Inflammatory macrophage (primary cell): ENCODE results near the gene CACNA1C.

Experiments used
- DNase-seq, 2 donors: peaks; one replicate each; pipeline ENCODE4 v3.0.0-alpha.2; 2020 to 2022

CACNA1C gene

GRCh38 chr12:2536724-2537123, 483.9 kb downstream of the CACNA1C start:
- DNase-seq: no peak

DNA sequence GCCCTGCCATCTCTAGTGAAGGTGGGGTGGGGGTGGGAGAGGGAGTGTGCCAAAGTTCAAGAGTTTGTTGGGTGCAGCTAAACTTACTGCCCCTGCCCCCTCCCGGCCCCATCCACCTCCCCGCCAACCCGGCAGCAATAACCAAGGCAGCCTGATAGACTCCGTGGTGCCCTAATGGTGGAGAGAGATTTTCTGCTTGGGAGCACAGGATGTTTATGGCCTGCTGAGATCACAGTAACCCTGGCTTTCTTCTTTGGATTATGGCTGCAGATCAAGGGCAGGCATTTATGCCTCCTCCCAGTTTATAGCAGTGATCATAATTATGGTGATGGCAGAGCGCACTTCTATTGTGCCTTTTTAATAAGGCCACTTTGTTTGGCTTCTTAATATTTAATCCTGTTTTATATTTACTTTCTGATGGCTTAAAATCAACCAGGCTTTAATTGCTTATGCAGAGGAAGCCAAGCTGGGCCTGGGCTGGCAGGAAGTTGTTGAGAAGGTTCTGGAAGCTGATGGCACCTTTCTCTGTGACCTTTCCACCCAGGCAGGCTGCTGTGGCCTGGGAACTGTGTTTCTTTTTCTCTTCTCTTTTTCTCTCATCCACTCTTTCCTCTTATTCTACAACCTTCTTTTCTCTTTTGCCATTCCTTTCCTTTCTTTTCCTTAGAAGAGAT, 485.2 kb downstream of the CACNA1C start:
- no peak for DNase-seq

- peak in 1 of 2 donors; percentile 38 for DNase-seq
Measured at GRCh38 chr12:2539938-2540337, 487.2 kb downstream of the CACNA1C start.

DNA sequence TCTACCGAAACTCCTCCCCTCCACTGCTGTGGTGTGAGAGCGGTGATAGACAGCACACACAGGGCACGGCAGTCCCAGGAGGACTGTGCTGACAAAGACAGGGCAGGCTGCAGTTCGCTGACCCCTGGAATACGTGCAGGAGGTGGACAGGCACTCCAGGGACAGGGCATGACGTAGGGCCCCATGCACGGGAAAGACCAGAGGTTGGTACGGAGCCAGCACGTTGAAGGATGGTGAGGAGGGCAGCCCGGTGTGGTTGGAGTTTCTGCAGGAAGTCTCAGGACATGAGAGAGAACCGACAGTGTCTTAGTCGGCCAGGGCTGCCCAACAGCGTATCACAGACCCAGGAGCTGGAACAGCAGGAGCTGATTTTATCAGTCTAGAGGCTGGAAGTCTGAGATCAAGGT, 487.8 kb downstream of the CACNA1C start:
- no peak for DNase-seq

DNA sequence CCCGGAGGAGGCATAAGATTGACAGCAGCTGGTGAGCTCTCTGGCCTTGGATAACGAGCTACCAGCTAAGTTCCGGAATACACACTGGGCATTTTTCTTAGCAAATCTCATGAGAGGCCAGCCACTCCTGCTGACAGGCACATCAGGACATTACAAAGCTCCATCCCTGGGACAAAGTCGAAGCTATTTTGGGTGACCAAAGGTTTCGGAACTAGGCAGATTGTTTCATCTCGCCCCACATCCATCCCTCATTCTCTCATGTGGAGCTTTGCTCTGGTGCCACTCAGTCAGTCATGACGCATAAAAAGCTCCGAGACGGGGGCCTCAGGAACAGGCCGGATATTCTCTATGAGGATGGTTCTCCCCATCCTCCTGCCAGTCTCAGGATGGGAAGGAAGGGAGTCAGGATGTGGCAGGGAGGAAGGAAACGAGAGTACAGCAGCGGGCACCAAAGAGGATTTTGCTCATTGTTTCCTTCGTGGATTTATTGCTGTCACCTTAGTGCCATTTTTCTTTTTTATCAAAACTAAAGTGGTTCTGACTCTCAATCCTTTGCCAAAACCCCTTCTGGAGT, 488.9 kb downstream of the CACNA1C start:
- DNase-seq: no peak

GRCh38 chr12:2543801-2544200, 491.0 kb downstream of the CACNA1C start:
- DNase-seq: no peak

DNA sequence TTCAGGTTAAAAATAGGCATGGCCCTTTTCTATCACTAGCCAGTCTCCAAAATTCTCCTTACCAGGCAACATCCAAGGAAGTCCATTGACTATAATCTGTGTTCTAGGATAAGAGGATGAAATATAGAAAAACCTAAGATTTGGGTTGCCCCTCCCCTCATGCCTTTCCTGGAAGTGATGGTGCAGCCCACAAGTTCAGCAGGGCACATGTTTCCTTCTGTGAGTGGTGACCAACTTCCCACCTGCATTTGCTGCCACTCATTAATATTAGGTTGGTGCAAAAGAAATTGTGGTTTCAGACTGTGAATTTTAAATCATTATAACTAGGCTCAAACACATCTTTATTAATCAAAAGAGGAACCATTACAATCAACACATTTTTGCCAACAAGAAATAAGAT, 491.4 kb downstream of the CACNA1C start:
- no peak for DNase-seq

- DNase-seq: peak; percentile 88 to 90
Measured at GRCh38 chr12:2547273-2548044, 494.7 kb downstream of the CACNA1C start.

GRCh38 chr12:2548081-2548480, 495.3 kb downstream of the CACNA1C start:
- no peak for DNase-seq

DNA sequence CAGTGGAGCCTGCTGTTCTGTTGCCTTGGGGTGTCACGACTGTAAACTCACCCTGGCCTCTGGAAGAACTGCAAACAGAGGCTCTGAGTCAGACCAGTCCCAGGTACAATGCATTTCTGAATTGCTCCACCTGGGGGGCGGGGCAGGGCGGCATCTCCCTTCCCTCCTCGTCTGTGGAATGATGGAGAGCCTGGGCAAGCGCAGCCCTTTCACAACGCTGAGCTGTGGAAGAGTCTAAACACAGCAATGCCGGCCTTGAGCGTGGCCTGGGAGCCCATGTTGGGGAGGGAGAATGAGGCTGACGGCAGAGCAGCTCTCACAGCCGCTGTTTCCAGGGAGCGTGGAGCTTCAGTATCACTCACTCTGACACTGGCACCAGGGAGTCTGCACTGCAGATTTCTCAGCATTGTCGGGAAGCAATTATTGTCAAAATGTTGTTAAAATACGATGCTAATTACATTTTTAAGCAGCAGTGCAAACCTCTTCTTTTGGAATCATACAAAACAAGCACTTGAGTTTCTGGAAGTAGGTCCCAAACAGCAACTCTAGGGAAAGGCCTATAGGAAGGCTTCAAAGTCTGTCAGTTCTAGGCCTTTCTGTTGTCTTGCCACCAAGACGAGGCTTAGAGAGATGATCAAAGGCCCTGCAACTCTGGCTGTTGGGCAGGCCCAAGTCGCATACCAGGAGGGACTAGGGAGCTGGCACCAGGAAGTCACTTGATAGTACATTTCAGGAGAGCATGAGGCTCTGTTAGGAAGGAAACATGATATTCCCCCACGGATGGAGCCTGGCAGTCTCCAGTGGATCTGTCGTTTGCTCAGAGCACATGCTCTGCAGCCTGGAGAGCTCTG, 498.0 kb downstream of the CACNA1C start:
- DNase-seq: no peak

- peak; percentile 78 to 84 for DNase-seq
Measured at GRCh38 chr12:2551412-2551900, 498.7 kb downstream of the CACNA1C start.

- no peak for DNase-seq
Measured at GRCh38 chr12:2552000-2552756, 499.4 kb downstream of the CACNA1C start.

- DNase-seq: peak in 1 of 2 donors; percentile 13
Measured at GRCh38 chr12:2553388-2554126, 500.8 kb downstream of the CACNA1C start.

GRCh38 chr12:2555487-2556082, 502.8 kb downstream of the CACNA1C start:
- no peak for DNase-seq

GRCh38 chr12:2557597-2557996, 504.8 kb downstream of the CACNA1C start:
- no peak for DNase-seq

GRCh38 chr12:2559931-2560330, 507.1 kb downstream of the CACNA1C start:
- no peak for DNase-seq

DNA sequence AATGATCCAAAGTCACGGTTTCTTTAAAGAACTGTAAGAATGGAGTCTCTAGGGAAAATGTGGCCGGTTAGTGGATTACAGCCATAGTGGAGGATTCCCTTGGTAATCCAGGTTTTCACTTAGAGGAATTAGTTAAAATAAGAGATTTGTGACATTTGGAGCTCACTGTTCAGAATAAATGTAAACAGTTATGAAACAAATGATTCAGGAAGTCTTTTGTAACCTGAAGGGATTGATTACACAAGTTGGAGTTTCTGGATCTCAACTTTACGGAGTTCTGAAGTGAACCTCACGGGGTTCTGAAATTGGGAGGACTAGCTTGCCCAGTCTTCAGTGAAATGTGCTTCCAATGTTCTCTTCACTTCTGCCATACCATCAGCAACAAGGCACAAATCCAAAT, 507.6 kb downstream of the CACNA1C start:
- DNase-seq: peak; percentile 29 to 49

DNA sequence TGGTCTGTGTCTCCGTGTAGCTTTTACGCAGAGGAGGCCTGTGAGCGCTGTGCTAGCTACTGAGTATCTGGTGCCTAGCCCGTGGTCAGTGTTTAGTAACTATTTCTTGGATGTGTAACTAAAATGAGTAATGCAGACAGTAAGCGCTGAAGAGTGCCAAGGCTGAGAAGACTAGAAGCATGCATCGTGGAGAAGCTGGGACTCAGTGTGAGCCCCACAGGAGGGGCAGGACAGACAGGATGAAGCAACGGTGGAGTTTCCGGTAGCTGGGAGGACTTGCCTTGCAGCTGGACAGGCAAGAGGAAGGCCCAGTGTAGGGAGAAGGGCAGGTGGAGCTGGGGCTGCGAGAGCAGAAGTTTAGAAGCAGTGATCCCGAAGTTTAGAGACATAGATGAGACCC, 508.6 kb downstream of the CACNA1C start:
- peak; percentile 18 to 29 for DNase-seq

DNA sequence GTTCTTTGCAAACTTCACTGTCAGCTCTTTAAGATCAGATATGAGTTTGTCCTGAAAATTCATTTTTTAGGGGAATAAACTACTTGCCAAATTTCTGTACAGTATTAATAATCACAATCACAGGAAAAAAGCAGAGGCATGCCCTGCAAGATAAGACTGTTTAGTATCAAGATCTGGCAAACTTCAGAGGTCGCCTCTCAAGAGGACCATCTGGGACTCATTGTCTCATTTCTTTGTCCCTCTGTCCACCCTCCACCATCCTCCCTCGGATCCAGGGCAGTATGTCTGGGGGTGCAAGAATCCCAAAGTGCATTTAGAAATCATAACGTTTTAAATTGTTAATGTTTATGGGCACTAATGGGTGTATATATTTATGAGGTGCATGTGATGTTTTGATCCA, 509.6 kb downstream of the CACNA1C start:
- no peak for DNase-seq

DNA sequence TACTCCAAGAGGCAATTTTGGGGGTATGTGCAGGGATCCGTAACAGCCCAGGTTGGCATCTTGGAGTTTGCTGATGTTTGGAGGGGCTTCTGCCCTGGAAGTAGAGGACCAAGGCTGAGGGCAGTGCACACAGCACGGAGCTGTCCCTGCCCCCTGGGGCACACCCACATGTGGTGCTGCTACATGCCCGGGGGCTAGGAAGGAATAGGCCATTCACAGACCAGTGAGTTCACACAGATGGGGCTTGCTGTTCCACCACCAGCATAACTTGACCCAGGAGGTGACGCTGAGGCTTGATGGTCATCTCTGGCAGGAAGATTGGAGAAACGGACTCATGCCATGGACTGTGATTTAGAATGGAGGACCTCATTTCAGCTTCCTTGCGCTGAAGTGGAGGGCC, 510.9 kb downstream of the CACNA1C start:
- no peak for DNase-seq

DNA sequence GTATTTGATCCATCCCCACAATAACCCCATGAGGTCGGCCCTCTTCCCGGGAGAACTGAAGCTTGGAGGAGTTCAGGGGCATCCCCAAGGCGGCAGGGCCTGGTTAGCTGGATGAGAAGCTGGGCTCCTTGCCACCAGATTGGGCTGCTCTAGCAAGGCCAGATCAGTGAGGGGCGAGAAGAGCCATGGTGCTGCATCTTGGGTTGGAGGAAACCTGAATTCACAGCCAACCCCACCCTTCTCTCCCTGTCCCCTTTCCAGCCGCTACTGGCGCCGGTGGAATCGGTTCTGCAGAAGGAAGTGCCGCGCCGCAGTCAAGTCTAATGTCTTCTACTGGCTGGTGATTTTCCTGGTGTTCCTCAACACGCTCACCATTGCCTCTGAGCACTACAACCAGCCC, 513.4 kb downstream of the CACNA1C start:
- no peak for DNase-seq
